NCI-H2196 (cell line): ENCODE measurements around the gene KIAA0930.
"Not testable (repeated sequence)": the region's sequence is repeated elsewhere in the genome, so short reads cannot be mapped to it uniquely, and the experiment has no call there.

ENCODE experiments used
- DNase-seq: peaks from one replicate; lab custom pipeline; 2025; ENCODE audit not compliant: unreplicated experiment; lab: John Stamatoyannopoulos, UW

Gene KIAA0930

GRCh38 chr22:45240810-45241631 is at the start of gene KIAA0930:
Gene KIAA0930 (minus strand): TSS chr22:45240894. CDS start chr22:45240703, 191 bp downstream.
- DNase-seq: peak; percentile 68

GRCh38 chr22:45286854-45287551 is 46.3 kb upstream of the KIAA0930 start:
- DNase-seq: no peak

GRCh38 chr22:45285263-45286058 is 44.8 kb upstream of the KIAA0930 start:
- DNase-seq: no peak

GRCh38 chr22:45284705-45285262 is 44.1 kb upstream of the KIAA0930 start, which contains the start of gene UPK3A:
Gene UPK3A (plus strand): TSS chr22:45284949. CDS start chr22:45285014, 65 bp downstream.
- DNase-seq: no peak

GRCh38 chr22:45281010-45281409 is 40.3 kb upstream of the KIAA0930 start:
- DNase-seq: no peak

- no peak for DNase-seq
These were observed 39.9 kb upstream of the KIAA0930 start for GRCh38 chr22:45280587-45280980.

GRCh38 chr22:45278125-45278524 is 37.4 kb upstream of the KIAA0930 start:
- no peak for DNase-seq

- not testable (repeated sequence) for DNase-seq
These were observed 37.0 kb upstream of the KIAA0930 start for GRCh38 chr22:45277720-45278119.

- no peak for DNase-seq
These were observed 35.9 kb upstream of the KIAA0930 start for GRCh38 chr22:45276507-45277105.

GRCh38 chr22:45273452-45274075 is 32.9 kb upstream of the KIAA0930 start:
- DNase-seq: no peak

GRCh38 chr22:45272498-45272897 is 31.8 kb upstream of the KIAA0930 start:
- no peak for DNase-seq

GRCh38 chr22:45271667-45272201 is 31.0 kb upstream of the KIAA0930 start:
- no peak for DNase-seq

GRCh38 chr22:45270095-45271020 is 29.7 kb upstream of the KIAA0930 start:
- no peak for DNase-seq

GRCh38 chr22:45268958-45269844 is 28.5 kb upstream of the KIAA0930 start:
- DNase-seq: peak; percentile 88

GRCh38 chr22:45268167-45268957 is 27.7 kb upstream of the KIAA0930 start:
- peak; percentile 41 for DNase-seq

GRCh38 chr22:45265535-45265934 is 24.8 kb upstream of the KIAA0930 start:
- no peak for DNase-seq
